ENCODE measurements around the gene PCLAF. TPM values are rescaled to one million over a fixed set of nuclear protein-coding genes. Genes with fewer than 3 reads are reported as not detected.
"Not testable (repeated sequence)": the region's sequence is repeated elsewhere in the genome, so short reads cannot be mapped to it uniquely, and the experiment has no call there.

Gene PCLAF
- total RNA-seq, 4 donors from 2014 or later: 4.2 to 41.4 (median 23.1) TPM

DNA sequence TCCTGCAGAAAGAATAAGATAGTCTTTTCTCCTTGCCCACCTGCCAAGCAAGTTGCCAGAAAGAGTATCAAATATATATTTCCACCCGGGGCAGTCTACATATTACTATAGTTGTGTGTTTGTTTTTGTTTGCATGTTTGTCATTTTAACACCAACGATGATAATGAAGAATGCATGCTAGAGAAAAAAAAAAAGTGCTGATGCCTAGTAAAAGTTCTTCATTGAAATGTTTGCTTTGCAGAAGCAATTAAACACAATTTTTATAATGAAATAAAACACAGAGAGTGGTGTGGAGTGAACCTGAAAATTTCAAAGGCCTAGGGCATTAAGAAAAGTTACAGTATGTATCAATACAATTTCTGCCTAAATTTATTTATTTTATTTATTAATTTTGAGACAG is 2.5 kb upstream of the PCLAF start:
- no peak overlapping the region for H3K27ac ChIP-seq
- H3K27me3 ChIP-seq: no peaks in the 10 kb centered on the region
- no peak for DNase-seq
- intact Hi-C loops (cut with DNase I): loop anchor here (10.0 kb wide), 1 partner anchor 219 kb away; the partner anchor contains the start of gene PPIB
- no peak for TF ChIP-seq POLR2A (IDR thresholded peaks at IDR 0.05)
- TF ChIP-seq, protein P1, sequence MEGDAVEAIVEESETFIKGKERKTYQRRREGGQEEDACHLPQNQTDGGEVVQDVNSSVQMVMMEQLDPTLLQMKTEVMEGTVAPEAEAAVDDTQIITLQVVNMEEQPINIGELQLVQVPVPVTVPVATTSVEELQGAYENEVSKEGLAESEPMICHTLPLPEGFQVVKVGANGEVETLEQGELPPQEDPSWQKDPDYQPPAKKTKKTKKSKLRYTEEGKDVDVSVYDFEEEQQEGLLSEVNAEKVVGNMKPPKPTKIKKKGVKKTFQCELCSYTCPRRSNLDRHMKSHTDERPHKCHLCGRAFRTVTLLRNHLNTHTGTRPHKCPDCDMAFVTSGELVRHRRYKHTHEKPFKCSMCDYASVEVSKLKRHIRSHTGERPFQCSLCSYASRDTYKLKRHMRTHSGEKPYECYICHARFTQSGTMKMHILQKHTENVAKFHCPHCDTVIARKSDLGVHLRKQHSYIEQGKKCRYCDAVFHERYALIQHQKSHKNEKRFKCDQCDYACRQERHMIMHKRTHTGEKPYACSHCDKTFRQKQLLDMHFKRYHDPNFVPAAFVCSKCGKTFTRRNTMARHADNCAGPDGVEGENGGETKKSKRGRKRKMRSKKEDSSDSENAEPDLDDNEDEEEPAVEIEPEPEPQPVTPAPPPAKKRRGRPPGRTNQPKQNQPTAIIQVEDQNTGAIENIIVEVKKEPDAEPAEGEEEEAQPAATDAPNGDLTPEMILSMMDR (IDR thresholded peaks at IDR 0.05): no peak
- WGBS, 2 donors: 71 to 74% methylated on average over 2 of the region's 2 CpGs
- no peaks in the 10 kb centered on the region for H3K36me3 ChIP-seq
- no peak overlapping the region for H3K4me3 ChIP-seq
- H3K4me1 ChIP-seq: peaks cover 11 to 41% (median 13%) of the 10 kb centered on the region in 3 donors
- H3K9me3 ChIP-seq: no peaks in the 10 kb centered on the region

DNA sequence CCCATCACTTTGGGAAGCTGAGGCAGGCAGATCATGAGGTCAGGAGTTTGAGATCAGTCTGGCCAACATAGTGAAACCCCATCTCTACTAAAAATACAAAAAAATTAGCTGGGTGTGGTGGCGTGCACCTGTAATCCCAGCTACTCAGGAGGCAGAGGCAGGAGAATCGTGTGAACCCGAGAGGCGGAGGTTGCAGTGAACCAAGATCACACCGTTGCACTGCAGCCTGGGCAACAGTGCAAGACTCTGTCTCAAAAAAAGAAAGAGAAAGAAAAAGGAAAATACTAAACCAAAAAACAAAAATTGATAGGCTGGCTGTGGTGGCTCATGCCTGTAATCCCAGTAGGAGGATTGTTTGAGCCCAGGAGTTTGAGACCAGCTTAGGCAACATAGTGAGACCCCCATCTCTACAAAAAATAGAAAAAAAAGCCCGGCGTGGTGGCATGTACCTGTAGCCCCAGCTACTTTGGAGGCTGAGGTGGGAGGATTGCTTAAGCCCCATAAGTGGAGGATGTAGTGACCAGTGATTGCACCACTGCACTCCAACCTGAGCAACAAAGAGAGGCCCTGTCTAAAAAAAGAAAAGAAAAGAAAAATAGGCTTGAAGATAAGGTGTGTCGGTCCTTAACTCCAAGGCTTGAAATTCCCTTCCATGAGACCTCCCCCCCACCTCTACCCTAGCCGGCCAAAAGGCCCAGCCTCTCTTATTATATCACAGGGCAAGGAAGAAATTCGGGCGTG is 941 bp downstream of the PCLAF start:
- Histone ChIP-seq H3K27ac (peak overlapping the region in 1 of 4 donors; percentile 36), H3K4me3 (peak overlapping the region; percentile 50 to 66 (median 57)), H3K4me1 (peaks cover 8 to 25% (median 11%) of the 10 kb centered on the region in 3 donors)
- not testable (repeated sequence) for H3K9me3 ChIP-seq, H3K36me3 ChIP-seq, H3K27me3 ChIP-seq, DNase-seq
- WGBS, 2 donors: 47 to 52% methylated on average over 11 of the region's 11 CpGs
- intact Hi-C loops (cut with DNase I): loop anchor here (10.0 kb wide), 1 partner anchor 215 kb away; the partner anchor contains the start of gene PPIB

DNA sequence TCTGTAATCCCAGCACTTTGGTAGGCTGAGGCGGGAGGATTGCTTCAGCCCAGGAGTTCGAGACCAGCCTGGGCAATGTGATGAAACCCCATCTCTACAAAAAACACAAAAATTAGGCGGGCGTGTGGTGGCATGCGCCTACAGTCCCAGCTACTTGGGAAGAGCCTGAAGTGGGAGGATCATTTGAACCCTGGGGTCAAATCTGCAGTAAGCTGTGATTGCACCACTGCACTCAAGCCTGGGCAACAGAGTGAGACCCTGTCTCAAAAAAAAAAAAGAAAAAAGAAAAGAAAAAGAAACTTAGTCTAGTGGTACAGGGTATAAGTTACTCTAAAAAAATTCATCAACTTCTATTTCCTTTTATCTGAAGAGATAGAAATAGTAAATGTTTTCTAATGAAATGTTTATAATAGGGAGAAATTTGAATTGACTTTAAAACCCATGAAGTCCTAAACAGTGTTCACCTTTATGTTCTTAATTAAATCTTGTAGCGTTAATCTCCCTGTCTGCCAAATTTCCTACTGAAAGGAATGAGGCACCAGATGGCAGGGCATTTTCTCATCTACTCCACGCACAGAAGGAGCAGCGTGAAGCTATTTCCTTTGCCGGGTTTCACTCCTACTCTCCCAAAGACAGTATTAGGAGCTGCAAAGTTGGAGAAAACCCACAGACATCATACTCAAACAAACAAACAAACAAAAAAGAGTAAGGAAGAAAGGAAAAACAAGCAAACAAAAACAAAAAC is 1.9 kb downstream of the PCLAF start:
- no peaks in the 10 kb centered on the region for H3K27me3 ChIP-seq
- WGBS, 2 donors: 51 to 61% methylated on average over 5 to 9 of the region's 9 CpGs
- no peak overlapping the region for H3K27ac ChIP-seq
- intact Hi-C loops (cut with DNase I): no loop called here
- H3K9me3 ChIP-seq: no peaks in the 10 kb centered on the region
- no peak for TF ChIP-seq POLR2A (IDR thresholded peaks at IDR 0.05)
- TF ChIP-seq, protein P1 (IDR thresholded peaks at IDR 0.05): no peak
- no peak overlapping the region for H3K4me3 ChIP-seq
- H3K36me3 ChIP-seq: no peaks in the 10 kb centered on the region
- H3K4me1 ChIP-seq: peaks cover 8 to 25% (median 11%) of the 10 kb centered on the region in 3 donors
- no peak for DNase-seq

DNA sequence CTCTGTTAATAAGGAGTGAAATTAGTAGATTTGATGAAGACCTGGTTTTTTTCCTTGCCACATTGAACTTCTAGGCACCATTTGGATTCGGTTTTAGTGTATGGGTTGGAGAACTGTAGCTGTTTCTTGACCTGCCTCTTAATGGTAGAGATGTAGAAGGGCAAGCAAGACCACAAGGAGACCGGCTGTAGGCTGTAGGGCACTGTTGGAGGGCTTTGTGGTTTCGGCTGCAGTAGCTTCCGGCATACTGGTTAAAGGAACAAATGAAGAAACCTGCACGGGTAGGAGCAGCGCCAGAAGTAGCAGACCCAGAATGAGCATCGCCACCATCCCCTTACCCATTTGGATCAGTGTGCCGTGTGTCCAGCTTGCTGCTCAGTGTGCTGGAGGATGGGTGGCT is 7.9 kb downstream of the PCLAF start:
- Histone ChIP-seq H3K9me3 (no peaks in the 10 kb centered on the region), H3K27ac (no peak overlapping the region), H3K4me1 (no peaks in the 10 kb centered on the region), H3K27me3 (no peaks in the 10 kb centered on the region), H3K36me3 (no peaks in the 10 kb centered on the region), H3K4me3 (no peak overlapping the region)
- WGBS, 2 donors: 90 to 97% methylated on average over 7 to 8 of the region's 8 CpGs
- no peak for DNase-seq
- intact Hi-C loops (cut with DNase I): no loop called here
- no peak for TF ChIP-seq POLR2A (IDR thresholded peaks at IDR 0.05)
- TF ChIP-seq, protein P1 (IDR thresholded peaks at IDR 0.05): no peak

DNA sequence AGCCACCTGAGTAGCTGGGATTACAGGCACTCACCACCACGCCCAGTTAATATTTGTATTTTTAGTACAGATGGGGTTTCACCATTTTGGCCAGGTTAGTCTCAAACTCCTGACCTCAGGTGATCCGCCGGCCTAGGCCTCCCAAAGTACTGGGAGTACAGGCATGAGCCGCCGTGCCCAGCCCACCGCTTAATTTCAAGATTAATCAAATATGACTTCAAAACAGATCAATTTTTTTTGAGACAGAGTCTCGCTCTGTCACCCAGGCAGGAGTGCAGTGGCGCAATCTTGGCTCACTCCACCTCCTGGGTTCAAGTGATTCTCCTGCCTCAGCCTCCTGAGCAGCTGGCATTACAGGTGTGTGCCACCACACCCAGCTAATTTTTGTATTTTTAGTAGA is 9.9 kb downstream of the PCLAF start:
- H3K27me3 ChIP-seq; DNase-seq; H3K9me3 ChIP-seq; H3K4me1 ChIP-seq; intact Hi-C loops (cut with DNase I); H3K4me3 ChIP-seq; H3K27ac ChIP-seq; H3K36me3 ChIP-seq: not testable (repeated sequence)
- 97 to 100% methylated on average over 3 to 8 of the region's 8 CpGs for WGBS, 2 donors

DNA sequence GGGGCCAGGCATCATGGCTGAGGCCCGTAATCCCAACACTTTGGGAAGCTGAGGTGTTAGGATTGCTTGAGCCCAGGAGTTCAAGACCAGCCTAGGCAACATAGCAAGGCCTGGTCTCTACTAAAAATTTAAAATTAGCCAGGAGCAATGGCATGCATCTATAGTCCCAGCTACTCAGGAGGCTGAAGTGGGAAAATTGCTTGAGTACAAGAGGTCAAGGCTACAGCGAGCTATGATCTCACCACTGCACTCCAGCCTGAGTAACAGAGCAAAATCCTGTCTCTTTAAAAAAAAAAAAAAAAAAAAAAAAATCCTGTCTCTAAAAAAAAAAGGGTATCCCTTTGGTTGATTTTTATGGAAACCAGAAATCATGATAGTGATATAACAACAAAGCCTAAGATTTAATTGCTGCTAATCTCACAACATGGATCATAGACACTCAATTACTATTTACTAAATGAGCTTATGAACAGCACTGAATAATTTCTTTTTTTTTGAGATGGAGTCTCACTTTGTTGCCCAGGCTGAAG is 12.1 kb downstream of the PCLAF start:
- Histone ChIP-seq H3K4me1 (no peaks in the 10 kb centered on the region), H3K4me3 (no peak overlapping the region), H3K9me3 (no peaks in the 10 kb centered on the region), H3K27ac (no peak overlapping the region), H3K36me3 (no peaks in the 10 kb centered on the region), H3K27me3 (no peaks in the 10 kb centered on the region)
- no peak for DNase-seq
- WGBS, 2 donors: 89 to 96% methylated on average over 2 of the region's 2 CpGs
- intact Hi-C loops (cut with DNase I): no loop called here
- TF ChIP-seq, protein P1 (IDR thresholded peaks at IDR 0.05): no peak

Measured in esophagus squamous epithelium (tissue), 5 donors.